ENCODE results near the gene CASS4.

The CASS4 gene

DNA sequence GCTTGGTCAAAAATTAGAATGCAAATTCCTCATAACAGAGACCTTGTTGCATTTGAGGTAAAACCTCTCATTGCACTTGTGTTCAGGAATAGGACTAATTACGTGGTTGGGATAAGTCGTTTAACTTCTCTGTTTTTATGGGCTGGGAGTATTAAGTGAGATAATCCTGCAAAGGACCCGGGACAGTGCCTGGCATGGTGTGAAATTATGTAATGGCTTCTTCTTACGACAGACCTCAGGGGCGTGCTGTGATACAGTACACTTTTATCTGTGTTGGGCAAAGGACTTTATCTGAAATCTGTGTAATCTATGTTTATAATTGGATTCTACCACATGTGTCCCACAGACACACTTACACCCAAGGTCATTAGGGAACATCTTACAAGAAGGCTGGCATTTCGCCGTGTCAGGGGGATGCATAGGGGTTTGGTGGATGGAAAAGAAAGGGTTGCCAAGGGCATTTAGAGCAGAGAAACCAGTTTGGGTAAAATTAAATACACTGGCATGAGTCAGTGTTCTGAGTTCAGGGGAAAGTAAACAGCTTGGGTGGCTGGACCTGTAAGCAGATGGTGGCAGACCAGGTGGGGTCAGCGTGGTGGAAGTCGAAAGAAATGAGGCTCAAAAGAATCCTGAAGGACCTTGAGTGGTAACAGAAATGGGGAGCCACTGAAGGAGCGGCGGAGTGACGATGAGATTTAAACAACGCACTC, 39.2 kb downstream of the CASS4 start:
- no peaks in the 10 kb centered on the region for H3K9me3 ChIP-seq (ENCODE audit: low read length)
- H3K27me3 ChIP-seq (ENCODE audit: control insufficient read depth in 1 of 2, insufficient read depth in 2 of 2, low read length in 2 of 2), result no peaks in the 10 kb centered on the region
- no peak overlapping the region for H3K4me3 ChIP-seq (ENCODE audit: low read depth in 1 of 2, low read length in 2 of 2)
- H3K36me3 ChIP-seq (ENCODE audit: insufficient read depth, low read length), result no peaks in the 10 kb centered on the region
- H3K27ac ChIP-seq (ENCODE audit: low read depth, low read length), result no peak overlapping the region
- no peak overlapping the region for H3K9ac ChIP-seq (ENCODE audit: low read length)
- no peaks in the 10 kb centered on the region for H3K4me1 ChIP-seq (ENCODE audit: insufficient read depth, low read length)

DNA sequence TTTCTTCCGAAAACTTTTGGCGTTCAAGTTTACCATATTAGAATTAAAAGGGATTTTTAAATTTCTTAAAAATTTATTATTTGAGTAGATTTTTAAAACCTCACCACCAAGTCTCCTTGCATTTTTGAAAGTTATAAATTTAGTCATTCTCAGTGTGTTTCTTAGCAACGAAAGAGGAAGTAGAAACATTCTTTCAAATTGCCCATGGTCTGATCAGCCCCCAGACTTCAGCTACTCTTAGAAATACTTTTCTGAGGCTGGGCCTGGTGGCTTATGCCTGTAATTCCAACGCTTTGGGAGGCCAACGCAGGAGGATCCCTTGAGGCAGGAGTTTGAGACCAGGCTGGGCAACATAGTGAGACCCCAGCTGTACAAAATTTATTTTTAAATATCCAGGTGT, 41.3 kb downstream of the CASS4 start:
- Histone ChIP-seq H3K4me3 (ENCODE audit: low read depth in 1 of 2, low read length in 2 of 2) (no peak overlapping the region), H3K4me1 (ENCODE audit: insufficient read depth, low read length) (no peaks in the 10 kb centered on the region), H3K27ac (ENCODE audit: low read depth, low read length) (no peak overlapping the region), H3K27me3 (ENCODE audit: control insufficient read depth in 1 of 2, insufficient read depth in 2 of 2, low read length in 2 of 2) (no peaks in the 10 kb centered on the region), H3K9me3 (ENCODE audit: low read length) (no peaks in the 10 kb centered on the region), H3K9ac (ENCODE audit: low read length) (no peak overlapping the region), H3K36me3 (ENCODE audit: insufficient read depth, low read length) (no peaks in the 10 kb centered on the region)

DNA sequence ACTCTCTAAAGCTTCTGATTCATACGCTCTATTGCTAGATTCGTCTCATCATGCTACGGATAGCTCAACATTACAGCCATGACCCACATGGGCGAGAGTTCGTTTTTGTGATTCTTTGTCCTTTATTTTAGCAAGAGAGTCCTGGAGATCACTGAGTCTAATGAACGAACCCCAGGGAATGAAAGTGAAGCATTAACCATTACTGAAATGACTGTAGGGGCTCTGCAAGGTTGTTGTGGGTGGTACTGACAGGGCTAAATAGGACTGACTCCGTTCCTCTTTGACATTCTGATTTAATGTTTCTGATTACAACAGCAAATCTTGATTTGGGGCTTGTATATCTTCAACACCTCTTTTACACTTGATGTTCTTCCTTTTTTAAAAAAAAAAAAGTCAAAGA, 42.7 kb downstream of the CASS4 start:
- Histone ChIP-seq H3K4me3 (ENCODE audit: low read depth in 1 of 2, low read length in 2 of 2) (no peak overlapping the region), H3K36me3 (ENCODE audit: insufficient read depth, low read length) (no peaks in the 10 kb centered on the region), H3K4me1 (ENCODE audit: insufficient read depth, low read length) (no peaks in the 10 kb centered on the region), H3K9ac (ENCODE audit: low read length) (no peak overlapping the region), H3K9me3 (ENCODE audit: low read length) (no peaks in the 10 kb centered on the region), H3K27ac (ENCODE audit: low read depth, low read length) (no peak overlapping the region), H3K27me3 (ENCODE audit: control insufficient read depth in 1 of 2, insufficient read depth in 2 of 2, low read length in 2 of 2) (no peaks in the 10 kb centered on the region)

DNA sequence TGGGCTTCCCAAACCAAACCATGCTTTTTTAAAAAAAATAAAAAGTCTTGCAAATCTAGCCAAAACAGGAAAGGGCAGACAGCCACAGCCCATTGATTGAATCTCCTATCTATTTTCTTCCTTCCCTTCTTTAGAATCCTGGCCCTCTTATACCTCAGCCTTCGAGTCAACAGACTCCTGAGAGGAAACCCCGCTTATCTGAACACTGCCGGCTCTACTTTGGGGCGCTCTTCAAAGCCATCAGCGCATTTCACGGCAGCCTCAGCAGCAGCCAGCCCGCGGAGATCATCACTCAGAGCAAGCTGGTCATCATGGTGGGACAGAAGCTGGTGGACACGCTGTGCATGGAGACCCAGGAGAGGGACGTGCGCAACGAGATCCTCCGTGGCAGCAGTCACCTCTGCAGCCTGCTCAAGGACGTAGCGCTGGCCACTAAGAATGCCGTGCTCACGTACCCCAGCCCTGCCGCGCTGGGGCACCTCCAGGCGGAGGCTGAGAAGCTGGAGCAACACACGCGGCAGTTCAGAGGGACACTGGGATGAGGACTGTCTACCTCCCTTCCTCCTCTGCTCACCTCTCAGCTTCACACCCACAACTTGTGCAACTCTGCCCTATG, 46.3 kb downstream of the CASS4 start:
- H3K27me3 ChIP-seq (ENCODE audit: control insufficient read depth in 1 of 2, insufficient read depth in 2 of 2, low read length in 2 of 2), result no peaks in the 10 kb centered on the region
- H3K9me3 ChIP-seq (ENCODE audit: low read length), result no peaks in the 10 kb centered on the region
- no peaks in the 10 kb centered on the region for H3K36me3 ChIP-seq (ENCODE audit: insufficient read depth, low read length)
- no peak overlapping the region for H3K4me3 ChIP-seq (ENCODE audit: low read depth in 1 of 2, low read length in 2 of 2)
- H3K4me1 ChIP-seq (ENCODE audit: insufficient read depth, low read length), result no peaks in the 10 kb centered on the region
- H3K27ac ChIP-seq (ENCODE audit: low read depth, low read length), result no peak overlapping the region
- H3K9ac ChIP-seq (ENCODE audit: low read length), result no peak overlapping the region

DNA sequence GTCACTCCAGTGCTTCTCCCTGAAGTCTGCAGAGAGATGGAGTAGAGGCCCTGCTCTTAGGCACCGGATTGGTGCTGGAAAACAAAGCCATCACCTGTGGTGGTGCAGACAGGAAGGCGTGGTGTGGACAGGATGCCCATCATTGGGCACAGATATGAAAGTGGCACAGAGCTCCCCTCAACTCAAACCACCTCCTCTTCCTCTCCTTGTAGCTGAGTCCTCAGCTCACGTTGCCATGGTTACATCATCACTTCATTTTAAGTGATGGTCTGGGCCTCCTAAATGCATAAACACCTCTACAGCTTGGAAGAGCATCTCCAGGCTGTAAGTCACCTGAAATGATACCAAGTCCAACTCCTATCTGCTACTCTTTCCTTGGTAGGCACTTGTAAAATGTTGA, 48.4 kb downstream of the CASS4 start:
- H3K4me3 ChIP-seq (ENCODE audit: low read depth in 1 of 2, low read length in 2 of 2), result no peak overlapping the region
- H3K9me3 ChIP-seq (ENCODE audit: low read length), result no peaks in the 10 kb centered on the region
- no peaks in the 10 kb centered on the region for H3K36me3 ChIP-seq (ENCODE audit: insufficient read depth, low read length)
- no peak overlapping the region for H3K27ac ChIP-seq (ENCODE audit: low read depth, low read length)
- H3K9ac ChIP-seq (ENCODE audit: low read length), result no peak overlapping the region
- H3K27me3 ChIP-seq (ENCODE audit: control insufficient read depth in 1 of 2, insufficient read depth in 2 of 2, low read length in 2 of 2), result no peaks in the 10 kb centered on the region
- no peaks in the 10 kb centered on the region for H3K4me1 ChIP-seq (ENCODE audit: insufficient read depth, low read length)

DNA sequence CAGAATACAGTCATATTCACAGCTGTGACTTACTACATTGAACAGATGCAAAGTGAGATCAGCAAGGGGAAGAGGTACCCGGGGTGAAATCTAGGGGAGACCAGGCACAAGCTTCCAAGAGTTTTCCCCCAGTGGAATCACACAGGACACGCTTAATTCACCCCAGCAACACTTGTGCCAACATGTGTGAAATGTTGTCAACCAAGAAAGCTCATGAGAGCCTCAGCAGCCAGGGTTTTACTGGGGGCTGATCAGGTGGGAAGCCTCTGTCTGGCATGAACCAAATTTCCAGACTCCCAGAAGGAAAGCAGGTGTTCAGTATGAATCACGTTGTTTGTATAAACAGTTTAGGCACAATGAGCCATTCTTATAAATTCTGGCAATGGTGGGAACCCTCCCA, 49.5 kb downstream of the CASS4 start:
- Histone ChIP-seq H3K4me1 (ENCODE audit: insufficient read depth, low read length) (no peaks in the 10 kb centered on the region), H3K4me3 (ENCODE audit: low read depth in 1 of 2, low read length in 2 of 2) (no peak overlapping the region), H3K36me3 (ENCODE audit: insufficient read depth, low read length) (no peaks in the 10 kb centered on the region), H3K9ac (ENCODE audit: low read length) (no peak overlapping the region), H3K27ac (ENCODE audit: low read depth, low read length) (no peak overlapping the region), H3K27me3 (ENCODE audit: control insufficient read depth in 1 of 2, insufficient read depth in 2 of 2, low read length in 2 of 2) (no peaks in the 10 kb centered on the region), H3K9me3 (ENCODE audit: low read length) (no peaks in the 10 kb centered on the region)

DNA sequence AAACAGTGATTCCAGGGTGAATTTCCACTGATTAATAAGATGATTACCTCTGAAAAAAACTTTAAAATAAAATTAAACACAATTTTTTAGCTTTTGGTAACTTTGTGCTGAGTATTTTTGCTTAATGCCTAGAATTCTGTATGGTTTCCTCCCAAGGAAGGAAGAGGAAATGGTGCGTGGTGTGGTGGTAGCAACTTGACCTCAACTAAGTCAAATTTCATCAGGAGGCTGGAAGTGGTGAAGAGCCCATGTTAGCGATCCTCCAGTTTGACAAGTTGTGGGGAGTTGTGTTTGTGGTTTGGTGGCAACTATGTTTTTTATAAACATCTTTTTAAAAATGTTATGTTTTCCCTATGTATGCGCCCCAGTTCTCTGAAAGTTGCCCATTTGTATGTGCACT, 51.4 kb downstream of the CASS4 start:
- no peaks in the 10 kb centered on the region for H3K27me3 ChIP-seq (ENCODE audit: control insufficient read depth in 1 of 2, insufficient read depth in 2 of 2, low read length in 2 of 2)
- no peak overlapping the region for H3K27ac ChIP-seq (ENCODE audit: low read depth, low read length)
- no peaks in the 10 kb centered on the region for H3K9me3 ChIP-seq (ENCODE audit: low read length)
- H3K36me3 ChIP-seq (ENCODE audit: insufficient read depth, low read length), result no peaks in the 10 kb centered on the region
- peaks cover 4% of the 10 kb centered on the region for H3K4me1 ChIP-seq (ENCODE audit: insufficient read depth, low read length)
- no peak overlapping the region for H3K9ac ChIP-seq (ENCODE audit: low read length)
- H3K4me3 ChIP-seq (ENCODE audit: low read depth in 1 of 2, low read length in 2 of 2), result no peak overlapping the region

DNA sequence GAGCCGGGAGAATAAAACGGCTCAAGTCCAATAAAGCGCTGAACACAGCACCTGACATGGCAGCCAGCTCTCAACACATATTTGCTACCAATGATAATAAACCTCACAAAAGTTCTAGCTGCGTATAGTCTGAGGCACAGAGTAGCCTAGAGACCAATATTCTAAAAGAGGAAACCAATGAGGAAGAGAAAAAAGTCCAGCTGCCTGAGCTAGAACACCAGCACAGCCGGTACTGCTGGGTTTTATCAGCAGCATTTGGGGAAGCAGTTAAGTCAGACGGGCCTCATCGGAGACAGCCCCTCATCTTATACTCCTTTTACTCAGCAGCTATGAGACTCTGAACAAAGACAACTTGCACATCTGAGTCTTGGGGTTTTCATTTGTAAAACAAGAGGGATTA, 53.9 kb downstream of the CASS4 start:
- Histone ChIP-seq H3K9me3 (ENCODE audit: low read length) (no peaks in the 10 kb centered on the region), H3K4me3 (ENCODE audit: low read depth in 1 of 2, low read length in 2 of 2) (no peak overlapping the region), H3K36me3 (ENCODE audit: insufficient read depth, low read length) (no peaks in the 10 kb centered on the region), H3K27ac (ENCODE audit: low read depth, low read length) (no peak overlapping the region), H3K9ac (ENCODE audit: low read length) (no peak overlapping the region), H3K27me3 (ENCODE audit: control insufficient read depth in 1 of 2, insufficient read depth in 2 of 2, low read length in 2 of 2) (no peaks in the 10 kb centered on the region), H3K4me1 (ENCODE audit: insufficient read depth, low read length) (peaks cover 25% of the 10 kb centered on the region)

DNA sequence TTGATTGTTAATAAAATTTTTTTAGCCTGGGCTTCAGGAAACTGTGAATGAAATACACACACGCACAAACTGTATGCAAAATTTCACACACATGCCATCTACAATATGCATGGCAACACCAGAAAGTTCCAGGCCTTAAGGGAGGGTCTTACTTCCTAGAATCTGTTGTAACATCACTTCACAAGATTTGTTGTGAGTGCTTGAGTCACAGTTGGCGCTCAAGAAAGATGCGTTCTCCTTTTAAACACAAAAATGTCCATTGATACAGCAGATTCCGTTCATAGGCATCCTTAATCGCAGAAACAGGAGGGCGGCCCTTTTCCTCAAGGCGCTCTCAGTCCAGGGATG, 55.9 kb downstream of the CASS4 start:
- peak overlapping the region; percentile 75 to 99 for H3K4me3 ChIP-seq (ENCODE audit: low read depth in 1 of 2, low read length in 2 of 2)
- H3K27ac ChIP-seq (ENCODE audit: low read depth, low read length), result peak overlapping the region; percentile 90
- H3K27me3 ChIP-seq (ENCODE audit: control insufficient read depth in 1 of 2, insufficient read depth in 2 of 2, low read length in 2 of 2), result no peaks in the 10 kb centered on the region
- peaks cover under 1% of the 10 kb centered on the region for H3K36me3 ChIP-seq (ENCODE audit: insufficient read depth, low read length)
- H3K4me1 ChIP-seq (ENCODE audit: insufficient read depth, low read length), result peaks cover 25% of the 10 kb centered on the region
- peak overlapping the region; percentile 49 for H3K9ac ChIP-seq (ENCODE audit: low read length)
- H3K9me3 ChIP-seq (ENCODE audit: low read length), result no peaks in the 10 kb centered on the region

DNA sequence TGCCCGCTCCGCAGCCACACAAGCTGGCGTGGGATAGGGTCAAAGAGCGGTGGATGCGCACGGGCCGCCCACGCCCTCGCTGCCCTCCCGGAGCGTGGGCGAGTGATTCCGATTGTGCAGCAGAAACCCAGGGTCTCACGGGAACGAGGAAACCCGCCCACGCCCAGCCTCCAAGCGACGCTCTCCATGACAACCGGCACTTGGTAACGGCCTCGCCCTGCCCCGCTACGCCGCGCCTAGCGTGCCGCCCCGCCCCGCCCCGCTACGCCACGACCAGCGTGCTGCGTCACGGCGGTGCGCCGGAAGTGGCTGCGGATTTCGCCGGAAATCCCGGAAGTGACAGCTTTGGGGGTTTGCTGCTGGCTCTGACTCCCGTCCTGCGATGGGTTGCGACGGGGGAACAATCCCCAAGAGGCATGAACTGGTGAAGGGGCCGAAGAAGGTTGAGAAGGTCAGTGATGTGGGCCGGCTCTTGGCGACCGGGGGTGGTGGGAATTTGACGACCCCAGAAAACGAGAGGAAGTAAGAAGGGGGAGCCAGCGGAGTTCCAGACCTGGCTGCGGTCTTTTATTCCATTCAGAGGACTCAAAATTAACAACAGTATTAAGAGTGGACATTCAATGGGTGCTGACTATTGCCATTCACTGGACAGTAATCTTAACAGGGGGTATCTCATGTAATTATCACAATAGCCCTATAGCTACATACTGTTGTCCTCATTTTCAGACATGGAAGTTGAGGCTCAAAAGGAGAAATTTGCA, 56.4 kb downstream of the CASS4 start, which contains the start of gene RTF2:
Gene RTF2 (plus strand): TSS at position 312 of the 761 bp plus-strand sequence. CDS start 71 bp downstream, at position 383.
- Histone ChIP-seq H3K9ac (ENCODE audit: low read length) (peak within 1 kb of the TSS; percentile 96), H3K4me1 (ENCODE audit: insufficient read depth, low read length) (peaks cover 25% of the 10 kb centered on the region), H3K36me3 (ENCODE audit: insufficient read depth, low read length) (peaks cover 6% of the 10 kb centered on the region), H3K27me3 (ENCODE audit: control insufficient read depth in 1 of 2, insufficient read depth in 2 of 2, low read length in 2 of 2) (no peaks in the 10 kb centered on the region), H3K9me3 (ENCODE audit: low read length) (no peaks in the 10 kb centered on the region), H3K4me3 (ENCODE audit: low read depth in 1 of 2, low read length in 2 of 2) (peak within 1 kb of the TSS; percentile 75 to 99), H3K27ac (ENCODE audit: low read depth, low read length) (peak within 1 kb of the TSS; percentile 90)

DNA sequence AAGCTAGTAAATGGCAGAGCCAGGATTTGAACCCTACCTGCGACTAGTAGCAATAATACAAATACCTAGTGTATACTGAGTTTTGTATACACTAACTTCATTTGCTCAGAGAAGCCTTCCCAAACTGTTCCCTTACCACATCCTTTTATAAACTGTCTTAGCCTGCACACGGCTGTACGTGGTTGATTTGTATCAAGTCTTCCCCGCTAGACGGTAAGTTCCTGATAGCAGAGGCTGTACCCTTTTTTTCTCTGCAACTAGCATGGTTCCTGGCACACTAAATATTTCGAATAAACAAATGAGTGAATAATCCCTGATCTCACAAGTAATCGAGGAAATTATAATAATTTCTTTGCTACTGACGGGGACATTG, 57.0 kb downstream of the CASS4 start:
- Histone ChIP-seq H3K4me3 (ENCODE audit: low read depth in 1 of 2, low read length in 2 of 2) (peak overlapping the region; percentile 75 to 99), H3K27ac (ENCODE audit: low read depth, low read length) (peak overlapping the region; percentile 90), H3K4me1 (ENCODE audit: insufficient read depth, low read length) (peaks cover 25% of the 10 kb centered on the region), H3K27me3 (ENCODE audit: control insufficient read depth in 1 of 2, insufficient read depth in 2 of 2, low read length in 2 of 2) (no peaks in the 10 kb centered on the region), H3K9ac (ENCODE audit: low read length) (peak overlapping the region; percentile 96), H3K9me3 (ENCODE audit: low read length) (no peaks in the 10 kb centered on the region), H3K36me3 (ENCODE audit: insufficient read depth, low read length) (peaks cover 11% of the 10 kb centered on the region)

Measured in muscle layer of colon (tissue), 2 donors.